ENCODE data around the gene SLC44A4. TPM values are rescaled to one million over a fixed set of nuclear protein-coding genes. Genes with fewer than 3 reads are reported as not detected.

Gene SLC44A4
- polyA plus RNA-seq, 1 donor (not counting 4 experiments of a cell fraction or from before 2014, with no cell fraction given) = 0.25 TPM

GRCh38 chr6:31847276-31847978, 31.4 kb downstream of the SLC44A4 start:
- Histone ChIP-seq H3K79me2 (ENCODE audit: control insufficient read depth, insufficient read depth, low read length) (no peaks in the 10 kb centered on the region), H3K9ac (ENCODE audit: control insufficient read depth, extremely low read depth, insufficient read depth, low read length) (no peak overlapping the region), H3K4me3 (ENCODE audit: control insufficient read depth in 2 of 3, extremely low read depth in 1 of 3, insufficient read depth in 2 of 3, low read depth in 1 of 3, low read length in 3 of 3) (no peak overlapping the region), H3K4me2 (ENCODE audit: control insufficient read depth, extremely low read depth, insufficient read depth, low read depth, low read length) (no peak overlapping the region), H3K27ac (ENCODE audit: control insufficient read depth, insufficient read depth, low read length) (no peak overlapping the region), H2AFZ (ENCODE audit: control insufficient read depth, low read length) (no peak overlapping the region), H3K9me1 (ENCODE audit: control insufficient read depth, extremely low read depth, insufficient read depth, low read length) (no peaks in the 10 kb centered on the region), H3K4me1 (ENCODE audit: control insufficient read depth, extremely low read depth, insufficient read depth, low read length) (no peaks in the 10 kb centered on the region), H3K9me3 (ENCODE audit: control insufficient read depth, low read depth, low read length) (no peaks in the 10 kb centered on the region), H4K20me1 (ENCODE audit: control insufficient read depth, extremely low read depth, insufficient read depth, low read length) (no peaks in the 10 kb centered on the region), H3K36me3 (ENCODE audit: control insufficient read depth in 2 of 2, extremely low read depth in 1 of 2, insufficient read depth in 2 of 2, low read length in 2 of 2) (no peaks in the 10 kb centered on the region), H3K27me3 (ENCODE audit: control insufficient read depth, extremely low read depth, insufficient read depth, low read length) (no peaks in the 10 kb centered on the region)
- no peak for DNase-seq (ENCODE audit: low read depth, low spot score)
- dilution Hi-C loops (cut with MboI; ENCODE audit: extremely low pct_ligation_motif_present, low sequenced_read_pairs) = no loop called here
- no peak for FAIRE-seq
- TF ChIP-seq, protein P1, sequence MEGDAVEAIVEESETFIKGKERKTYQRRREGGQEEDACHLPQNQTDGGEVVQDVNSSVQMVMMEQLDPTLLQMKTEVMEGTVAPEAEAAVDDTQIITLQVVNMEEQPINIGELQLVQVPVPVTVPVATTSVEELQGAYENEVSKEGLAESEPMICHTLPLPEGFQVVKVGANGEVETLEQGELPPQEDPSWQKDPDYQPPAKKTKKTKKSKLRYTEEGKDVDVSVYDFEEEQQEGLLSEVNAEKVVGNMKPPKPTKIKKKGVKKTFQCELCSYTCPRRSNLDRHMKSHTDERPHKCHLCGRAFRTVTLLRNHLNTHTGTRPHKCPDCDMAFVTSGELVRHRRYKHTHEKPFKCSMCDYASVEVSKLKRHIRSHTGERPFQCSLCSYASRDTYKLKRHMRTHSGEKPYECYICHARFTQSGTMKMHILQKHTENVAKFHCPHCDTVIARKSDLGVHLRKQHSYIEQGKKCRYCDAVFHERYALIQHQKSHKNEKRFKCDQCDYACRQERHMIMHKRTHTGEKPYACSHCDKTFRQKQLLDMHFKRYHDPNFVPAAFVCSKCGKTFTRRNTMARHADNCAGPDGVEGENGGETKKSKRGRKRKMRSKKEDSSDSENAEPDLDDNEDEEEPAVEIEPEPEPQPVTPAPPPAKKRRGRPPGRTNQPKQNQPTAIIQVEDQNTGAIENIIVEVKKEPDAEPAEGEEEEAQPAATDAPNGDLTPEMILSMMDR (optimal IDR thresholded peaks at IDR 0.05 in 1 of 3, IDR thresholded peaks at IDR 0.05 in 1 of 3, conservative IDR thresholded peaks at IDR 0.05 in 1 of 3; ENCODE audit: extremely low read depth in 1 of 3, insufficient read depth in 2 of 3, low read length in 3 of 3) = no peak
- TF ChIP-seq EZH2 (IDR thresholded peaks at IDR 0.05; ENCODE audit: low read length) = no peak

- H3K4me2 ChIP-seq (ENCODE audit: control insufficient read depth, extremely low read depth, insufficient read depth, low read depth, low read length) = no peak overlapping the region
- TF ChIP-seq, protein P1 (optimal IDR thresholded peaks at IDR 0.05 in 1 of 3, IDR thresholded peaks at IDR 0.05 in 1 of 3, conservative IDR thresholded peaks at IDR 0.05 in 1 of 3; ENCODE audit: extremely low read depth in 1 of 3, insufficient read depth in 2 of 3, low read length in 3 of 3) = no peak
- no peak for TF ChIP-seq EZH2 (IDR thresholded peaks at IDR 0.05; ENCODE audit: low read length)
- dilution Hi-C loops (cut with MboI; ENCODE audit: extremely low pct_ligation_motif_present, low sequenced_read_pairs) = no loop called here
- H3K27me3 ChIP-seq (ENCODE audit: control insufficient read depth, extremely low read depth, insufficient read depth, low read length) = no peaks in the 10 kb centered on the region
- H3K9me1 ChIP-seq (ENCODE audit: control insufficient read depth, extremely low read depth, insufficient read depth, low read length) = no peaks in the 10 kb centered on the region
- no peak for DNase-seq (ENCODE audit: low read depth, low spot score)
- FAIRE-seq = no peak
- no peaks in the 10 kb centered on the region for H3K79me2 ChIP-seq (ENCODE audit: control insufficient read depth, insufficient read depth, low read length)
- H3K9ac ChIP-seq (ENCODE audit: control insufficient read depth, extremely low read depth, insufficient read depth, low read length) = no peak overlapping the region
- H2AFZ ChIP-seq (ENCODE audit: control insufficient read depth, low read length) = no peak overlapping the region
- H3K4me3 ChIP-seq (ENCODE audit: control insufficient read depth in 2 of 3, extremely low read depth in 1 of 3, insufficient read depth in 2 of 3, low read depth in 1 of 3, low read length in 3 of 3) = no peak overlapping the region
- H3K9me3 ChIP-seq (ENCODE audit: control insufficient read depth, low read depth, low read length) = no peaks in the 10 kb centered on the region
- H3K4me1 ChIP-seq (ENCODE audit: control insufficient read depth, extremely low read depth, insufficient read depth, low read length) = no peaks in the 10 kb centered on the region
- no peak overlapping the region for H3K27ac ChIP-seq (ENCODE audit: control insufficient read depth, insufficient read depth, low read length)
- H4K20me1 ChIP-seq (ENCODE audit: control insufficient read depth, extremely low read depth, insufficient read depth, low read length) = peaks cover 5% of the 10 kb centered on the region
- H3K36me3 ChIP-seq (ENCODE audit: control insufficient read depth in 2 of 2, extremely low read depth in 1 of 2, insufficient read depth in 2 of 2, low read length in 2 of 2) = peaks cover 4 to 5% of the 10 kb centered on the region in 2 experiments
These were observed 34.3 kb downstream of the SLC44A4 start for GRCh38 chr6:31844507-31844906.
